CD8-positive, alpha-beta memory T cell (primary cell): Measurements from ENCODE around the gene MGAT3. TPM values are rescaled to one million over a fixed set of nuclear protein-coding genes. Genes with fewer than 3 reads are reported as not detected.

ENCODE experiments used
- CTCF ChIA-PET: fragments of 350-600 bp; sonication (Branson Sonifier 250); formaldehyde crosslinking; loops from one replicate; lab custom pipeline; 2021; ENCODE audit warnings: antibody characterized with exemption; lab: Charles Lee
- POLR2A ChIA-PET: fragments of 350-600 bp; sonication (Branson Sonifier 250); formaldehyde crosslinking; loops from one replicate; lab custom pipeline; 2021; ENCODE audit warnings: antibody characterized with exemption; lab: Charles Lee
- DNase-seq, 5 donors: peaks; one replicate each; pipeline versions ENCODE4 v3.0.0 to v3.0.0-alpha.2; 2020 to 2022; ENCODE audit warnings: mixed read lengths in 1 of 5
- H3K27ac ChIP-seq: one replicate; pipeline ENCODE4 v1.7.0; 2013; ENCODE audit warnings: low read depth, mild to moderate bottlenecking, low read length, moderate library complexity
- H3K27me3 ChIP-seq: 2 replicates; pipeline ENCODE4 v1.7.0; 2013; ENCODE audit warnings: low read length, mild to moderate bottlenecking; ENCODE audit not compliant: insufficient read depth, poor library complexity, severe bottlenecking
- H3K36me3 ChIP-seq: 2 replicates; pipeline ENCODE4 v1.7.0; 2013; ENCODE audit warnings: mild to moderate bottlenecking, low read length, moderate library complexity; ENCODE audit not compliant: insufficient read depth
- H3K4me1 ChIP-seq: 2 replicates; pipeline ENCODE4 v1.7.0; 2013; ENCODE audit warnings: mild to moderate bottlenecking, low read length, moderate library complexity; ENCODE audit not compliant: insufficient read depth
- H3K4me3 ChIP-seq: 2 replicates; pipeline ENCODE4 v1.7.0; 2013; ENCODE audit warnings: mild to moderate bottlenecking, low read length
- H3K9me3 ChIP-seq: 2 replicates; pipeline ENCODE4 v1.7.0; 2013; ENCODE audit warnings: mild to moderate bottlenecking, low read length
- H3K27ac Mint-ChIP-seq, 8 donors: one replicate each; pipeline ENCODE4 v1.8.0; 2020 to 2021; ENCODE audit warnings: mixed read lengths in 8 of 8, mild to moderate bottlenecking in 6 of 8, inconsistent platforms in 3 of 8, moderate library complexity in 3 of 8
- H3K27me3 Mint-ChIP-seq, 2 donors: one replicate each; pipeline ENCODE4 v1.8.0; 2020 to 2021; ENCODE audit warnings: mixed read lengths in 2 of 2, mild to moderate bottlenecking in 1 of 2, moderate library complexity in 1 of 2
- H3K36me3 Mint-ChIP-seq, 3 donors: one replicate each; pipeline ENCODE4 v1.8.0; 2020 to 2021; ENCODE audit warnings: mixed read lengths in 3 of 3, inconsistent platforms in 1 of 3, mild to moderate bottlenecking in 1 of 3
- H3K4me1 Mint-ChIP-seq, 3 donors: one replicate each; pipeline ENCODE4 v1.8.0; 2020 to 2021; ENCODE audit warnings: mixed read lengths in 3 of 3, inconsistent platforms in 1 of 3, mild to moderate bottlenecking in 1 of 3
- H3K4me3 Mint-ChIP-seq, 7 donors: one replicate each; pipeline ENCODE4 v1.8.0; 2020 to 2021; ENCODE audit warnings: mixed read lengths in 7 of 7, mild to moderate bottlenecking in 6 of 7, moderate library complexity in 4 of 7, inconsistent platforms in 2 of 7
- H3K9me3 Mint-ChIP-seq, 5 donors: one replicate each; pipeline ENCODE4 v1.8.0; 2020 to 2022; ENCODE audit warnings: mixed read lengths in 5 of 5, mild to moderate bottlenecking in 3 of 5, moderate library complexity in 2 of 5, inconsistent platforms in 1 of 5
- polyA plus RNA-seq: library from polyadenylated mRNA; unstranded; fragments of 300-500 nt; fragmentation: Illumina TruSeq; gene quantifications from one replicate; pipeline ENCODE4 v1.2.3, GENCODE V29; 2021
- total RNA-seq, 2 experiments: library from RNA; stranded (reverse); gene quantifications; one replicate each; pipeline ENCODE4 v1.2.3, GENCODE V29; 2021

MGAT3 gene
- total and polyA plus RNA-seq, 3 experiments from 2014 or later: 0.03 to 0.37 (median 0.27) TPM

- CTCF ChIA-PET: no interaction called here
- no peak overlapping the region for H3K27ac Mint-ChIP-seq
- no peaks in the 10 kb centered on the region for H3K9me3 Mint-ChIP-seq
- no peak overlapping the region for H3K4me3 ChIP-seq
- no peaks in the 10 kb centered on the region for H3K36me3 ChIP-seq
- no peaks in the 10 kb centered on the region for H3K9me3 ChIP-seq
- peaks cover 5 to 14% (median 9%) of the 10 kb centered on the region in 3 donors for H3K4me1 Mint-ChIP-seq
- H3K27me3 Mint-ChIP-seq: peaks cover 0 to 6% of the 10 kb centered on the region in 2 donors
- H3K36me3 Mint-ChIP-seq: peaks cover 0 to 42% (median 0%) of the 10 kb centered on the region in 3 donors
- H3K27me3 ChIP-seq: no peaks in the 10 kb centered on the region
- H3K27ac ChIP-seq: no peak overlapping the region
- POLR2A ChIA-PET: no interaction called here
- no peak overlapping the region for H3K4me3 Mint-ChIP-seq
- no peak for DNase-seq
- peaks cover 9% of the 10 kb centered on the region for H3K4me1 ChIP-seq
These were observed 22.1 kb upstream of the MGAT3 start for GRCh38 chr22:39434721-39435120.

GRCh38 chr22:39435616-39436015, 21.2 kb upstream of the MGAT3 start:
- DNase-seq: no peak
- Mint-ChIP-seq H3K27me3 (peaks cover 0 to 6% of the 10 kb centered on the region in 2 donors), H3K27ac (no peak overlapping the region), H3K9me3 (no peaks in the 10 kb centered on the region), H3K36me3 (peaks cover 0 to 33% (median 0%) of the 10 kb centered on the region in 3 donors), H3K4me3 (peak overlapping the region in 1 of 7 donors; percentile 59), H3K4me1 (peaks cover 5 to 14% (median 9%) of the 10 kb centered on the region in 3 donors)
- H3K4me3 ChIP-seq: no peak overlapping the region
- no peaks in the 10 kb centered on the region for H3K9me3 ChIP-seq
- POLR2A ChIA-PET: no interaction called here
- CTCF ChIA-PET: interaction anchor here (1.0 to 1.4 kb wide), 2 partner anchors 58 to 93 kb away, joined by 3 to 4 read pairs; no protein-coding TSS in a partner anchor
- no peaks in the 10 kb centered on the region for H3K36me3 ChIP-seq
- peaks cover 9% of the 10 kb centered on the region for H3K4me1 ChIP-seq
- H3K27ac ChIP-seq: no peak overlapping the region
- no peaks in the 10 kb centered on the region for H3K27me3 ChIP-seq

- Histone ChIP-seq H3K36me3 (no peaks in the 10 kb centered on the region), H3K9me3 (no peaks in the 10 kb centered on the region), H3K27ac (peak overlapping the region; percentile 31), H3K4me3 (peak overlapping the region; percentile 14), H3K4me1 (peaks cover 9% of the 10 kb centered on the region), H3K27me3 (no peaks in the 10 kb centered on the region)
- DNase-seq: no peak
- Mint-ChIP-seq H3K4me1 (peaks cover 5 to 14% (median 9%) of the 10 kb centered on the region in 3 donors), H3K9me3 (no peaks in the 10 kb centered on the region), H3K4me3 (peak overlapping the region in 1 of 7 donors; percentile 68), H3K27me3 (peaks cover 4 to 17% of the 10 kb centered on the region in 2 donors), H3K36me3 (peaks cover 0 to 9% (median 0%) of the 10 kb centered on the region in 3 donors), H3K27ac (no peak overlapping the region)
- POLR2A ChIA-PET: no interaction called here
- CTCF ChIA-PET: interaction anchor here (0.9 to 1.8 kb wide), 6 partner anchors 15 to 120 kb away, joined by 3 to 7 read pairs (median 4); no protein-coding TSS in a partner anchor
These were observed 18.8 kb upstream of the MGAT3 start for GRCh38 chr22:39437791-39438704.

- no peaks in the 10 kb centered on the region for H3K36me3 ChIP-seq
- H3K4me1 ChIP-seq: peaks cover 9% of the 10 kb centered on the region
- Mint-ChIP-seq H3K27ac (no peak overlapping the region), H3K4me1 (peaks cover 5 to 14% (median 9%) of the 10 kb centered on the region in 3 donors), H3K9me3 (no peaks in the 10 kb centered on the region), H3K4me3 (no peak overlapping the region), H3K36me3 (peaks cover 0 to 5% (median 0%) of the 10 kb centered on the region in 3 donors), H3K27me3 (peaks cover 4 to 19% of the 10 kb centered on the region in 2 donors)
- POLR2A ChIA-PET: no interaction called here
- H3K27me3 ChIP-seq: no peaks in the 10 kb centered on the region
- CTCF ChIA-PET: interaction anchor here (1.7 kb wide), 1 partner anchor 16 kb away, joined by 5 read pairs; no protein-coding TSS in a partner anchor
- H3K4me3 ChIP-seq: no peak overlapping the region
- H3K27ac ChIP-seq: no peak overlapping the region
- no peak for DNase-seq
- H3K9me3 ChIP-seq: no peaks in the 10 kb centered on the region
These were observed 17.6 kb upstream of the MGAT3 start for GRCh38 chr22:39439170-39439569.

- no peaks in the 10 kb centered on the region for H3K9me3 ChIP-seq
- H3K27ac Mint-ChIP-seq: no peak overlapping the region
- peaks cover 9 to 16% (median 13%) of the 10 kb centered on the region in 3 donors for H3K4me1 Mint-ChIP-seq
- no peak overlapping the region for H3K4me3 ChIP-seq
- H3K36me3 ChIP-seq: no peaks in the 10 kb centered on the region
- CTCF ChIA-PET: no interaction called here
- H3K9me3 Mint-ChIP-seq: no peaks in the 10 kb centered on the region
- H3K4me3 Mint-ChIP-seq: no peak overlapping the region
- H3K27me3 ChIP-seq: no peaks in the 10 kb centered on the region
- no peak overlapping the region for H3K27ac ChIP-seq
- H3K27me3 Mint-ChIP-seq: peaks cover 4 to 21% of the 10 kb centered on the region in 2 donors
- POLR2A ChIA-PET: no interaction called here
- H3K4me1 ChIP-seq: peaks cover 15% of the 10 kb centered on the region
- no peak for DNase-seq
- H3K36me3 Mint-ChIP-seq: no peaks in the 10 kb centered on the region
These were observed 13.4 kb upstream of the MGAT3 start for GRCh38 chr22:39443398-39443797.

GRCh38 chr22:39444247-39444800, 12.5 kb upstream of the MGAT3 start:
- no peaks in the 10 kb centered on the region for H3K9me3 ChIP-seq
- Mint-ChIP-seq H3K9me3 (no peaks in the 10 kb centered on the region), H3K36me3 (no peaks in the 10 kb centered on the region), H3K4me1 (peaks cover 9 to 10% (median 9%) of the 10 kb centered on the region in 3 donors), H3K4me3 (no peak overlapping the region), H3K27me3 (peaks cover 4 to 16% of the 10 kb centered on the region in 2 donors), H3K27ac (peak overlapping the region in 2 of 8 donors; percentile 48 to 88)
- H3K36me3 ChIP-seq: no peaks in the 10 kb centered on the region
- ChIA-PET POLR2A (no interaction called here), CTCF (no interaction called here)
- no peaks in the 10 kb centered on the region for H3K27me3 ChIP-seq
- DNase-seq: no peak
- H3K4me3 ChIP-seq: no peak overlapping the region
- H3K4me1 ChIP-seq: peaks cover 15% of the 10 kb centered on the region
- H3K27ac ChIP-seq: no peak overlapping the region

GRCh38 chr22:39444937-39445465, 11.8 kb upstream of the MGAT3 start:
- Histone ChIP-seq H3K4me1 (peaks cover 21% of the 10 kb centered on the region), H3K27me3 (no peaks in the 10 kb centered on the region), H3K9me3 (no peaks in the 10 kb centered on the region), H3K4me3 (no peak overlapping the region), H3K27ac (no peak overlapping the region), H3K36me3 (no peaks in the 10 kb centered on the region)
- ChIA-PET CTCF (no interaction called here), POLR2A (no interaction called here)
- peaks cover 4 to 15% of the 10 kb centered on the region in 2 donors for H3K27me3 Mint-ChIP-seq
- no peak overlapping the region for H3K4me3 Mint-ChIP-seq
- no peaks in the 10 kb centered on the region for H3K9me3 Mint-ChIP-seq
- no peak for DNase-seq
- H3K4me1 Mint-ChIP-seq: peaks cover 9 to 10% (median 9%) of the 10 kb centered on the region in 3 donors
- no peaks in the 10 kb centered on the region for H3K36me3 Mint-ChIP-seq
- H3K27ac Mint-ChIP-seq: peak overlapping the region in 2 of 8 donors; percentile 48 to 88
